ENCODE data around the gene IRX3.

The IRX3 gene

DNA sequence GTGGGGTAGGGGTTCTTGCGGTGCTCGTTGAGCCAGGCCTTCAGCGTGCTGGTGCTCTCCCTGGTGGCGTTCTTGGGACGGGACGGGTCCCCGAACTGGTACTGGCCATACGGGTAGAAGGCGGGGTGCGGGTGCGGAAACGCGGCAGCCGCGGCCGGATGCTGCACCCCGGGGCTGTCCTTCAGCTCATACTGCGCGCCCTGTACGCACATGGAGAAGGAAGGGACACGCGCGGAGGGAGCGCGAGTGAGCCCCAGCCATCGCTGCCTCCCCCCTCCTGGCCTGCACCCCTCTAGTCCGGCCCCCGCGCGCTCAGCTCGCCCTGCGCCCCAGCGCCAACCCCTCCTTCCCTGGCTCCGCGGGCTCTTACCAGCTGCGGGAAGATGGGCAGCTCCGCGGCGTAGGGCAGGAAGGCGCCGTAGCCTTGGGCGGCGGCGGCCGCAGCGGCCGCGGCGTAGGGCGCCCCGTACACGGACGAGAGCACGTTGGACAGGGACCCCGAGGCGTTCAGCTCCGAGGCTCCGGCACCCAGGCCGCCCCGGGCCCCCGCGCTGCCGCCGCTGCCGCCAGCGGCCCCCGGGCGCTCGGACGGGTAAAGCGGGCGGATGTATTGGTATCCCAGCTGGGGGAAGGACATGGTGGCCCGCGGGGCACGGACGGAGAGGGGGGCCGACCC, 1.0 kb downstream of the IRX3 start:
- peak overlapping the region in 2 of 5 donors; percentile 25 to 39 for H3K9ac ChIP-seq (ENCODE audit: low read length in 5 of 5)
- H3K27ac ChIP-seq (ENCODE audit: low read depth, low read length), result no peak overlapping the region
- H3K4me1 ChIP-seq (ENCODE audit: control insufficient read depth in 5 of 5, insufficient read depth in 5 of 5, low read length in 5 of 5), result peaks cover 0 to 46% (median 35%) of the 10 kb centered on the region in 5 donors
- peak overlapping the region; percentile 40 to 91 (median 78) for H3K4me3 ChIP-seq (ENCODE audit: low read depth in 1 of 5, low read length in 5 of 5)
- H3K36me3 ChIP-seq (ENCODE audit: control insufficient read depth in 5 of 5, insufficient read depth in 5 of 5, low read length in 5 of 5), result peaks cover 0 to 2% (median 0%) of the 10 kb centered on the region in 5 donors
- H3K27me3 ChIP-seq (ENCODE audit: control insufficient read depth in 5 of 5, insufficient read depth in 4 of 5, low read length in 5 of 5), result peaks cover 0 to 29% (median 22%) of the 10 kb centered on the region in 5 donors
- H3K9me3 ChIP-seq (ENCODE audit: control insufficient read depth in 5 of 5, low read length in 5 of 5), result no peaks in the 10 kb centered on the region

DNA sequence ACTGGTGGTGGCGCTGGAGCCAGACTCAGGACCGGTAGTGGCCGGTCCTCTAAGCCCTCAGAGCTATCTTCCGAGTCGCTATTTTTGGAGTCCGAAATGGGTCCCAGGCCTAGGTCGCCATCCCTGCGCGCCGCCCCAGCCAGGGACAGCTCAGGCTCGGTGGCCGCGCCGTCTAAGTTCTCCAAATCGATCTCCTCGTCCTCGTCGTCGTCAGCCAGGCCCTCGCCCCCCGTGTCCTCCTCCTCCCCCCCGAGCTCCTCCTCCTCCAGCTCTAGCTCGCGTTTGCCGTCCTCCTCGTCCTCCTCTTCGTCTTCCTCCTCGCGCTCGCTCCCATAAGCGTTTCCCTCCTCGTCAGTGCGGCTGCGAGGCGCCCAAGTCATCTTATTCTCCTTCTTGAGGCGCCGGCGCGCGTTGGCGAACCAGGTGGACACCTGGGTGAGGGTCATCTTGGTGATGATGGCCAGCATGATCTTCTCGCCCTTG, 1.6 kb downstream of the IRX3 start:
- Histone ChIP-seq H3K27ac (ENCODE audit: low read depth, low read length) (no peak overlapping the region), H3K27me3 (ENCODE audit: control insufficient read depth in 5 of 5, insufficient read depth in 4 of 5, low read length in 5 of 5) (peaks cover 0 to 29% (median 19%) of the 10 kb centered on the region in 5 donors), H3K4me1 (ENCODE audit: control insufficient read depth in 5 of 5, insufficient read depth in 5 of 5, low read length in 5 of 5) (peaks cover 0 to 46% (median 35%) of the 10 kb centered on the region in 5 donors), H3K9ac (ENCODE audit: low read length in 5 of 5) (peak overlapping the region in 1 of 5 donors; percentile 25), H3K4me3 (ENCODE audit: low read depth in 1 of 5, low read length in 5 of 5) (peak overlapping the region; percentile 40 to 91 (median 78)), H3K36me3 (ENCODE audit: control insufficient read depth in 5 of 5, insufficient read depth in 5 of 5, low read length in 5 of 5) (peaks cover 0 to 2% (median 0%) of the 10 kb centered on the region in 5 donors), H3K9me3 (ENCODE audit: control insufficient read depth in 5 of 5, low read length in 5 of 5) (no peaks in the 10 kb centered on the region)

DNA sequence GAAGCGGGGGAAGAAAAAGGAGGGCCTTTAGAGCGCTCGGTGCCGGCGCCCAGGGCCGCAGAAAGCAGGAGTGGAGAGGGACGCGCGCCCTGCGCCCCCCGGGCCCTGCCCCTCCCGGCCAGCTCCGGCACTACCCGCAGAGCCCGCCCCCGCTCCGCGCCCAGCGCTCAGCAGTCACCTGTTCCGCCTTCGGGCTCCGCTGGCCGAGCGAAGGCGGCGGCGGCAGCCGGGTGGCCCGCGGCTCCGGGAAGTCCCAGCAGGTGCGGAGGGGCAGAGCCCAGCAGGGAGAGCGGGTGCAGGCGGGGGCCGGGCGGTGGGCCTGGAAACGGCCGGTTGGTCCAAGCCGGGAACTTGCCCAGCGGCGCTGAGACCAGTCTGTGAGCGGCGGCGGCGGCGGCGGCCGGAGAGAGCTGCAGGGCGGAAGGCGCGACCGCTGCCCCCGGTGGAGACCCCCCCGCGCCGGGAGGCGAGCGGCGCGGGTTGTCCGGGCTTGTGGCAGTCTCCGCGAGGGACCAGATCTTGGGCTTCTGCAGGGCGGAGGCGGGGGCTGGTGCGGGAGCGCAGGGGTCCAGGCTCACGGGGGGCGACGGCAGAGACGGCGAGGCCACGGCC, 2.2 kb downstream of the IRX3 start:
- Histone ChIP-seq H3K27ac (ENCODE audit: low read depth, low read length) (no peak overlapping the region), H3K9me3 (ENCODE audit: control insufficient read depth in 5 of 5, low read length in 5 of 5) (no peaks in the 10 kb centered on the region), H3K4me1 (ENCODE audit: control insufficient read depth in 5 of 5, insufficient read depth in 5 of 5, low read length in 5 of 5) (peaks cover 0 to 46% (median 35%) of the 10 kb centered on the region in 5 donors), H3K9ac (ENCODE audit: low read length in 5 of 5) (no peak overlapping the region), H3K36me3 (ENCODE audit: control insufficient read depth in 5 of 5, insufficient read depth in 5 of 5, low read length in 5 of 5) (peaks cover 0 to 2% (median 0%) of the 10 kb centered on the region in 5 donors), H3K27me3 (ENCODE audit: control insufficient read depth in 5 of 5, insufficient read depth in 4 of 5, low read length in 5 of 5) (peaks cover 0 to 28% (median 19%) of the 10 kb centered on the region in 5 donors), H3K4me3 (ENCODE audit: low read depth in 1 of 5, low read length in 5 of 5) (peak overlapping the region in 4 of 5 donors; percentile 76 to 91 (median 80))

DNA sequence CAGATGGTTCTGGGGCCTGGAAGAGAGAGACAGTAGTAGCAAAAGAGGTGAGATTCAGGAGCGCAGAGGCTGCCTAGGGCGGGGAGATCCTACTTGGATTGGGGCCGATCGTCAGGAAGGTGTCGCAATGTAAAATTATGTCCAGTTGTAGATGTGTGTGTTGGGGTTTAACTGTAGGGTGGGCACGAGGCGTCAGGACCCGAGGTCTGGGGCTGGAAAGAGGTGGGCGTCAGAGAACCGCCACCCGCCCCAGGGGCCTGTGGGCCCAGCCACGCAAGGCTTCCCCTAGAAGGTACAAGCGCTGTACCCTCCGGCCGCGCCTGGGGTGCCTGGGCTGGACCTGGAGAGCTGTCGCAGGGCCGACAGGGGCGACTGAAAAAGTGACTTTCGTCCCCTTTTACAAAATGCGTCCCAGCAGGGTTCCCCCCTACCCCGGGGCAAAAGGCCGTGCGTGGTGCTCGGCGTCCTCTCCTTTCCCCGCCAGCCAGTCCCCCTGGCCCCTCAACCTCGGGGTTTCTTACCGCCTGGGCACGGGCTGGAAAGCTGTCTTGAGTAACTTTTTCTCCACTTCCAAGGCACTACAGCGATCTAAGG, 2.8 kb downstream of the IRX3 start:
- H3K9me3 ChIP-seq (ENCODE audit: control insufficient read depth in 5 of 5, low read length in 5 of 5), result no peaks in the 10 kb centered on the region
- H3K9ac ChIP-seq (ENCODE audit: low read length in 5 of 5), result no peak overlapping the region
- peak overlapping the region in 2 of 5 donors; percentile 51 to 82 for H3K4me3 ChIP-seq (ENCODE audit: low read depth in 1 of 5, low read length in 5 of 5)
- H3K36me3 ChIP-seq (ENCODE audit: control insufficient read depth in 5 of 5, insufficient read depth in 5 of 5, low read length in 5 of 5), result peaks cover 0 to 2% (median 0%) of the 10 kb centered on the region in 5 donors
- H3K27me3 ChIP-seq (ENCODE audit: control insufficient read depth in 5 of 5, insufficient read depth in 4 of 5, low read length in 5 of 5), result peaks cover 0 to 22% (median 15%) of the 10 kb centered on the region in 5 donors
- H3K27ac ChIP-seq (ENCODE audit: low read depth, low read length), result no peak overlapping the region
- H3K4me1 ChIP-seq (ENCODE audit: control insufficient read depth in 5 of 5, insufficient read depth in 5 of 5, low read length in 5 of 5), result peaks cover 0 to 43% (median 35%) of the 10 kb centered on the region in 5 donors

DNA sequence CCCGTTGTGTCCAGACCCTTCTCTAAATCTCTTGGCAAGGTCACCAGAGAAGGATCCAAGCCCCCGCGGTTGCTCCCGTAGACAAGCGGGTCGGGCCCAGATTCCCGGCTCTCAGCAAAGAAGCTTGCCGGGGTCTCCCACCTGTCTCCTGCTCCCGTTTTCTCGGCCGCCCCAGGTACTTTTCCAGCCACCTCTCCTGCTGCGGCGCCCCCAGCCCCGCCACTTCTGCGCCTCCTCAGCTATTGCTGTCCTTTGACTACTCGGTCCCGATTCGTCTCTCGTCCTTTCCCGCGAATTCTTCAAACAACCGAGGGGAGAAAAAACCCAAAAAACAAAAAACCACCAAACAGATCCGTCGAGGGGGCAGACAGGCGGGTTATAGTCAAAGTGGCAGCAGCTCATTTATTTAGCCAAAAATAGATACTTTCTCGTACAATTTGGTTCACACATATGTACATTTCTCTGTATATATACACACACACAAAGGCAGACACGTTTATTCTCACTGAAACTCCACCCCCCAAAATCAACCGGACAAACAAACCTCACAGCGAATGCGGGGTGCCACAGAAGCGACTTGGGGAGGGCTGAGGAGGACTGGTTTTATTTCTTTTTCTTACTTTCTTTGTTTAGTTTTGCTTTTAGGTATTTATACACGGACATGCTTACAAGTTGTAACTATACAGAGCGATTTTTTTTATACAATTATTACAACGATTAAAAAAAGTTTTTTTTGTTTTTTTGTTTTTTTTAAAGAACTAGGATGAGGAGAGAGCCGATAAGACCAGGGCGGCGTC, 3.5 kb downstream of the IRX3 start:
- Histone ChIP-seq H3K27me3 (ENCODE audit: control insufficient read depth in 5 of 5, insufficient read depth in 4 of 5, low read length in 5 of 5) (peaks cover 0 to 22% (median 14%) of the 10 kb centered on the region in 5 donors), H3K36me3 (ENCODE audit: control insufficient read depth in 5 of 5, insufficient read depth in 5 of 5, low read length in 5 of 5) (peaks cover 0 to 2% (median 0%) of the 10 kb centered on the region in 5 donors), H3K9ac (ENCODE audit: low read length in 5 of 5) (no peak overlapping the region), H3K4me1 (ENCODE audit: control insufficient read depth in 5 of 5, insufficient read depth in 5 of 5, low read length in 5 of 5) (peaks cover 0 to 43% (median 35%) of the 10 kb centered on the region in 5 donors), H3K27ac (ENCODE audit: low read depth, low read length) (no peak overlapping the region), H3K4me3 (ENCODE audit: low read depth in 1 of 5, low read length in 5 of 5) (no peak overlapping the region), H3K9me3 (ENCODE audit: control insufficient read depth in 5 of 5, low read length in 5 of 5) (no peaks in the 10 kb centered on the region)

DNA sequence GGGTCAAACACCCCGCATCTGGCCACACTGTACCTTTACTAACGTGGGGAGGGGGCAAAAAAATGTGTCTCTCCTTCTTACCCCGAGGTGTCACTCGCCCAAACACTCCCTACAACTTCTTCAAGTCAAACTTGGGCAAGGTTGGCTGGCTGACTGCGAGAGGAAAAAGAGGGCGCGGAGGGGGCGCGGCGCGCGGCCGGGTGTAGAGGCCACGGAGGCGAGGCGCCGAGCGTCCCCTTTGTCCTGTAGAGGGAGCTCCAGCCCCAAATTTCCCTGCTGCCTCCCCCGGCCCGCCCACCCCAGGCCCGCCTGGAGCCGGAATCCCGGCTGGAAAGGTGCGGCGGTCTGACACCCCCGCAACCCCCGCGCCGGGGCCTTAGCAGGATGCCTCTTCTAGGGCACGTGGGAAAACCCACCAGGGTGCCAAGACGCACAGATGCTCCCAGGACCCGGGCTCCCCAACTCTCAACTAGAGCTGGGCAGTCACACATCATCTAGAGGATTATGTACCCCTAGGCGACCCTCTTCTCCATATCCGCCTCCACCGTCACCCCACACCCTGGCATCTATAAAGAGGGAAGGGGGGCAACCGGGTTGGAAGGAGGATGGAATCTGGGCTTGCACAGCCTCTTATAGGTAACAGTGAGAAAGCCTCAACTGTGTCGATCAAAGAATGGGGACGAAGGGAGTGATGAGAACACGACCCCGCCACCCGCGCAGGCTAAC, 4.2 kb downstream of the IRX3 start:
- H3K27me3 ChIP-seq (ENCODE audit: control insufficient read depth in 5 of 5, insufficient read depth in 4 of 5, low read length in 5 of 5), result peaks cover 0 to 22% (median 9%) of the 10 kb centered on the region in 5 donors
- no peak overlapping the region for H3K27ac ChIP-seq (ENCODE audit: low read depth, low read length)

DNA sequence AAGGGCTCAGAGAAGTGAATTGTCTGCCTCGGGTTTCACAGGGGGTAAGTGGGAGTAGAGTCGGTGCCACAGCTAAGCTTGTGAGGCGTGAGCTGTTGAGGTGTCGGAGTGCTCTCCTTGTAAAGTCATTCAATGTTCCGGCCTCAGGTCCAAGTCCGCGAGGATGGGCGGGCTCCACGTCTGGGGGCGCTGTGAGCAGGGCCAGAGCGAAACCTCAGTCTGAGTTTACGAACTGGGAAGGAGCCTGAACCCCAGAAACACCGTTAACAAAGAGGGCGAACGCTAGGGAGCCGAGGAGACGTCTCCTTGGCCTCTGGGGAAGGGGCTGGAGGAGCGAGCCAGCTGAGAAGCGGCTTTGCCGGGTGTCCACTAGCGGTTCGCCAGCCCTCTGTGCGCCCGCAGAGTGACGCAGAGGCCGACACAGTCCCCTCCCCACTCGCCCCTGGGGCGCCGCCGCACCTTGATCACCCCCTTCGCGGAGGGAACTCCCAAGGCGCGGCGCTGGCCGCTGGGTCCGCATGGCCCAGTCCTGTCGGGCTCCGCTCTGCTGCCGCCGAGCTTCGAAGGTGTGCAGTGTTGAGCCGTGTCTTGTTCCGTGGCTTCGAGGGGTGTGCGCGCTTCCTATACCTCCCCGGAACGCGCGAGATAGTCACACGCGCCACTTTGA, 4.9 kb downstream of the IRX3 start:
- H3K27me3 ChIP-seq (ENCODE audit: control insufficient read depth in 5 of 5, insufficient read depth in 4 of 5, low read length in 5 of 5), result peaks cover 0 to 22% (median 8%) of the 10 kb centered on the region in 5 donors

More for the DNA sequence above, 4.2 kb downstream of the IRX3 start:
- peaks cover 0 to 38% (median 30%) of the 10 kb centered on the region in 5 donors for H3K4me1 ChIP-seq (ENCODE audit: control insufficient read depth in 5 of 5, insufficient read depth in 5 of 5, low read length in 5 of 5)
- H3K9ac ChIP-seq (ENCODE audit: low read length in 5 of 5), result no peak overlapping the region
- H3K4me3 ChIP-seq (ENCODE audit: low read depth in 1 of 5, low read length in 5 of 5), result no peak overlapping the region
- H3K9me3 ChIP-seq (ENCODE audit: control insufficient read depth in 5 of 5, low read length in 5 of 5), result no peaks in the 10 kb centered on the region
- H3K36me3 ChIP-seq (ENCODE audit: control insufficient read depth in 5 of 5, insufficient read depth in 5 of 5, low read length in 5 of 5), result peaks cover 0 to 2% (median 0%) of the 10 kb centered on the region in 5 donors

DNA sequence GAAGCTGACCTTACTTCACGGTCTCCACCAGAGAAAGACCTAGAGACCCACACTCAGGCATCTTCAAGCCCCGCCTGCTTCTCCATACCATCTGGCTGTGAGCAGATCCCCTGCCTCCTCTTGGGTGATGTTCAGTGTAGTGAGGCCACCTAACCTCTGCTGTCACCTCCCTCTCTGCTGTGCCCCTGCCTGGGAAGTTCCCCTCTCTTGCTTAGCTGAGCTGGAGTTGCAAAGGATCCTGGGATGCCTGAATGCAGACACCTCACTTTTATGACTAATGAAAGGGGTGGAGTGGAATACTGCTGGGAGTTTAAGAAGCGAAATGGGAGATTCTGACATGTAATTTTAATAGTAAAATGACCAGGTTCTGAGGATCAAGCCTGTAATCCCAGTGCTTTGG, 5.8 kb downstream of the IRX3 start:
- Histone ChIP-seq H3K27ac (ENCODE audit: low read depth, low read length) (no peak overlapping the region), H3K27me3 (ENCODE audit: control insufficient read depth in 5 of 5, insufficient read depth in 4 of 5, low read length in 5 of 5) (peaks cover 0 to 19% (median 8%) of the 10 kb centered on the region in 5 donors), H3K4me3 (ENCODE audit: low read depth in 1 of 5, low read length in 5 of 5) (no peak overlapping the region), H3K9ac (ENCODE audit: low read length in 5 of 5) (no peak overlapping the region), H3K9me3 (ENCODE audit: control insufficient read depth in 5 of 5, low read length in 5 of 5) (no peaks in the 10 kb centered on the region), H3K36me3 (ENCODE audit: control insufficient read depth in 5 of 5, insufficient read depth in 5 of 5, low read length in 5 of 5) (peaks cover 0 to 2% (median 0%) of the 10 kb centered on the region in 5 donors), H3K4me1 (ENCODE audit: control insufficient read depth in 5 of 5, insufficient read depth in 5 of 5, low read length in 5 of 5) (peaks cover 0 to 27% (median 24%) of the 10 kb centered on the region in 5 donors)

More for the DNA sequence above, 4.9 kb downstream of the IRX3 start:
- H3K9ac ChIP-seq (ENCODE audit: low read length in 5 of 5), result no peak overlapping the region
- peaks cover 0 to 33% (median 26%) of the 10 kb centered on the region in 5 donors for H3K4me1 ChIP-seq (ENCODE audit: control insufficient read depth in 5 of 5, insufficient read depth in 5 of 5, low read length in 5 of 5)
- H3K27ac ChIP-seq (ENCODE audit: low read depth, low read length), result no peak overlapping the region
- no peaks in the 10 kb centered on the region for H3K9me3 ChIP-seq (ENCODE audit: control insufficient read depth in 5 of 5, low read length in 5 of 5)
- H3K4me3 ChIP-seq (ENCODE audit: low read depth in 1 of 5, low read length in 5 of 5), result no peak overlapping the region
- H3K36me3 ChIP-seq (ENCODE audit: control insufficient read depth in 5 of 5, insufficient read depth in 5 of 5, low read length in 5 of 5), result peaks cover 0 to 2% (median 0%) of the 10 kb centered on the region in 5 donors
